VCaP (cell line): ENCODE results near the gene SLC25A22.

ENCODE experiments used
- H3K27ac ChIP-seq: fragments of 450-650 bp; 2 replicates; pipeline ENCODE4 v1.5.1; 2017
- CTCF ChIP-seq: fragments of 450-650 bp; conservative IDR thresholded peaks from 2 replicates; pipeline ENCODE4 v1.5.1; 2017; ENCODE audit warnings: mild to moderate bottlenecking, moderate library complexity

SLC25A22 gene

GRCh38 chr11:762421-763072, 35.5 kb downstream of the SLC25A22 start:
- no peak for TF ChIP-seq CTCF
- H3K27ac ChIP-seq = peak overlapping the region; percentile 54

GRCh38 chr11:761526-762108, 36.5 kb downstream of the SLC25A22 start:
- peak overlapping the region; percentile 54 for H3K27ac ChIP-seq
- no peak for TF ChIP-seq CTCF

- H3K27ac ChIP-seq = no peak overlapping the region
- TF ChIP-seq CTCF = no peak
Measured at GRCh38 chr11:760236-760635, 37.8 kb downstream of the SLC25A22 start.

- no peak for TF ChIP-seq CTCF
- peak overlapping the region; percentile 95 for H3K27ac ChIP-seq
Measured at GRCh38 chr11:749731-750130, 48.4 kb downstream of the SLC25A22 start.

GRCh38 chr11:748007-748359, 50.1 kb downstream of the SLC25A22 start:
- TF ChIP-seq CTCF = no peak
- H3K27ac ChIP-seq = peak overlapping the region; percentile 95

GRCh38 chr11:747158-748006, 50.7 kb downstream of the SLC25A22 start, which contains the start of gene TALDO1:
TSS of gene TALDO1 (plus strand) at chr11:747464. CDS start at chr11:747482, 18 bp downstream.
- TF ChIP-seq CTCF = peak; percentile 32; the same call in 1 of the 2 replicates
- H3K27ac ChIP-seq = peak within 1 kb of the TSS; percentile 95

GRCh38 chr11:746289-747157, 51.6 kb downstream of the SLC25A22 start:
- no peak for TF ChIP-seq CTCF
- H3K27ac ChIP-seq = peak overlapping the region; percentile 95
